HG03103 (cell line): ENCODE measurements around the gene ATP9B.

Source experiments
- ATAC-seq: cut with Tn5 transposase; IDR thresholded peaks from one replicate; pipeline ENCODE4 v1.9.1; 2021; ENCODE audit warnings: low read depth; ENCODE audit not compliant: unreplicated experiment

Gene ATP9B

GRCh38 chr18:79068937-79069716 is at the start of gene ATP9B:
Gene ATP9B (plus strand): TSS chr18:79069394. CDS start chr18:79069411, 17 bp downstream.
- ATAC-seq, result peak; percentile 81

GRCh38 chr18:79019881-79020280 is 49.3 kb upstream of the ATP9B start:
- no peak for ATAC-seq

GRCh38 chr18:79022603-79023002 is 46.6 kb upstream of the ATP9B start:
- no peak for ATAC-seq

GRCh38 chr18:79026491-79026890 is 42.7 kb upstream of the ATP9B start:
- ATAC-seq, result no peak

- no peak for ATAC-seq
These were observed 38.5 kb upstream of the ATP9B start for GRCh38 chr18:79030680-79031079.

GRCh38 chr18:79042276-79042675 is 26.9 kb upstream of the ATP9B start:
- no peak for ATAC-seq

GRCh38 chr18:79043288-79043687 is 25.9 kb upstream of the ATP9B start:
- no peak for ATAC-seq

- no peak for ATAC-seq
These were observed 22.7 kb upstream of the ATP9B start for GRCh38 chr18:79046522-79046921.

- ATAC-seq, result no peak
These were observed 21.5 kb upstream of the ATP9B start for GRCh38 chr18:79047556-79048244.

- no peak for ATAC-seq
These were observed 21.0 kb upstream of the ATP9B start for GRCh38 chr18:79048245-79048632.

- no peak for ATAC-seq
These were observed 19.7 kb upstream of the ATP9B start for GRCh38 chr18:79049506-79049905.

GRCh38 chr18:79050005-79050404 is 19.2 kb upstream of the ATP9B start:
- no peak for ATAC-seq

GRCh38 chr18:79056827-79057367 is 12.3 kb upstream of the ATP9B start:
- no peak for ATAC-seq

- no peak for ATAC-seq
These were observed 11.2 kb upstream of the ATP9B start for GRCh38 chr18:79058007-79058406.

GRCh38 chr18:79062806-79063205 is 6.4 kb upstream of the ATP9B start:
- ATAC-seq, result no peak

GRCh38 chr18:79064228-79064627 is 5.0 kb upstream of the ATP9B start:
- ATAC-seq, result no peak

- ATAC-seq, result no peak
These were observed 3.4 kb upstream of the ATP9B start for GRCh38 chr18:79065802-79066201.

- ATAC-seq, result no peak
These were observed 1.6 kb upstream of the ATP9B start for GRCh38 chr18:79067611-79068010.

GRCh38 chr18:79068341-79068936 is 755 bp upstream of the ATP9B start:
- peak; percentile 27 for ATAC-seq

GRCh38 chr18:79069717-79070151 is 540 bp downstream of the ATP9B start:
- ATAC-seq, result no peak

- ATAC-seq, result no peak
These were observed 1.3 kb downstream of the ATP9B start for GRCh38 chr18:79070486-79070885.
